ENCODE results near the gene MTAP.

Gene MTAP

GRCh38 chr9:21848615-21849014 is 46.2 kb downstream of the MTAP start:
- TF ChIP-seq GATA2 (IDR thresholded peaks at IDR 0.05; ENCODE audit: low read depth, low read length) = no peak
- no peak for TF ChIP-seq GATA3 (IDR thresholded peaks at IDR 0.05; ENCODE audit: low read depth, low read length)

GRCh38 chr9:21852754-21853153 is 50.3 kb downstream of the MTAP start:
- no peak for TF ChIP-seq GATA2 (IDR thresholded peaks at IDR 0.05; ENCODE audit: low read depth, low read length)
- TF ChIP-seq GATA3 (IDR thresholded peaks at IDR 0.05; ENCODE audit: low read depth, low read length) = no peak

GRCh38 chr9:21853414-21853813 is 51.0 kb downstream of the MTAP start:
- TF ChIP-seq GATA2 (IDR thresholded peaks at IDR 0.05; ENCODE audit: low read depth, low read length) (no peak), GATA3 (IDR thresholded peaks at IDR 0.05; ENCODE audit: low read depth, low read length) (no peak)

GRCh38 chr9:21854119-21854518 is 51.7 kb downstream of the MTAP start:
- TF ChIP-seq GATA2 (IDR thresholded peaks at IDR 0.05; ENCODE audit: low read depth, low read length) (no peak), GATA3 (IDR thresholded peaks at IDR 0.05; ENCODE audit: low read depth, low read length) (no peak)

- TF ChIP-seq GATA3 (IDR thresholded peaks at IDR 0.05; ENCODE audit: low read depth, low read length) (no peak), GATA2 (IDR thresholded peaks at IDR 0.05; ENCODE audit: low read depth, low read length) (no peak)
Observed at GRCh38 chr9:21854594-21854993, 52.2 kb downstream of the MTAP start.

GRCh38 chr9:21856301-21857094 is 54.1 kb downstream of the MTAP start:
- TF ChIP-seq GATA3 (IDR thresholded peaks at IDR 0.05; ENCODE audit: low read depth, low read length) = no peak
- TF ChIP-seq GATA2 (IDR thresholded peaks at IDR 0.05; ENCODE audit: low read depth, low read length) = no peak

- no peak for TF ChIP-seq GATA2 (IDR thresholded peaks at IDR 0.05; ENCODE audit: low read depth, low read length)
- no peak for TF ChIP-seq GATA3 (IDR thresholded peaks at IDR 0.05; ENCODE audit: low read depth, low read length)
Observed at GRCh38 chr9:21862871-21863270, 60.4 kb downstream of the MTAP start.

GRCh38 chr9:21864505-21864904 is 62.1 kb downstream of the MTAP start:
- TF ChIP-seq GATA3 (IDR thresholded peaks at IDR 0.05; ENCODE audit: low read depth, low read length) (no peak), GATA2 (IDR thresholded peaks at IDR 0.05; ENCODE audit: low read depth, low read length) (no peak)

GRCh38 chr9:21866302-21866701 is 63.9 kb downstream of the MTAP start:
- no peak for TF ChIP-seq GATA2 (IDR thresholded peaks at IDR 0.05; ENCODE audit: low read depth, low read length)

GRCh38 chr9:21871256-21871975 is 69.0 kb downstream of the MTAP start:
- no peak for TF ChIP-seq GATA3 (IDR thresholded peaks at IDR 0.05; ENCODE audit: low read depth, low read length)
- no peak for TF ChIP-seq GATA2 (IDR thresholded peaks at IDR 0.05; ENCODE audit: low read depth, low read length)

- TF ChIP-seq GATA2 (IDR thresholded peaks at IDR 0.05; ENCODE audit: low read depth, low read length) (no peak), GATA3 (IDR thresholded peaks at IDR 0.05; ENCODE audit: low read depth, low read length) (no peak)
Observed at GRCh38 chr9:21872696-21873095, 70.3 kb downstream of the MTAP start.

GRCh38 chr9:21873540-21874221 is 71.2 kb downstream of the MTAP start:
- TF ChIP-seq GATA3 (IDR thresholded peaks at IDR 0.05; ENCODE audit: low read depth, low read length) (no peak), GATA2 (IDR thresholded peaks at IDR 0.05; ENCODE audit: low read depth, low read length) (no peak)

GRCh38 chr9:21875893-21876292 is 73.5 kb downstream of the MTAP start:
- TF ChIP-seq GATA3 (IDR thresholded peaks at IDR 0.05; ENCODE audit: low read depth, low read length) = no peak
- no peak for TF ChIP-seq GATA2 (IDR thresholded peaks at IDR 0.05; ENCODE audit: low read depth, low read length)

GRCh38 chr9:21883642-21884041 is 81.2 kb downstream of the MTAP start:
- TF ChIP-seq GATA3 (IDR thresholded peaks at IDR 0.05; ENCODE audit: low read depth, low read length) (no peak), GATA2 (IDR thresholded peaks at IDR 0.05; ENCODE audit: low read depth, low read length) (no peak)

Measured in SH-SY5Y (cell line).